ENCODE measurements around the gene ANXA3.
"Not testable (repeated sequence)": the region's sequence is repeated elsewhere in the genome, so short reads cannot be mapped to it uniquely, and the experiment has no call there.

Gene ANXA3, protein sequence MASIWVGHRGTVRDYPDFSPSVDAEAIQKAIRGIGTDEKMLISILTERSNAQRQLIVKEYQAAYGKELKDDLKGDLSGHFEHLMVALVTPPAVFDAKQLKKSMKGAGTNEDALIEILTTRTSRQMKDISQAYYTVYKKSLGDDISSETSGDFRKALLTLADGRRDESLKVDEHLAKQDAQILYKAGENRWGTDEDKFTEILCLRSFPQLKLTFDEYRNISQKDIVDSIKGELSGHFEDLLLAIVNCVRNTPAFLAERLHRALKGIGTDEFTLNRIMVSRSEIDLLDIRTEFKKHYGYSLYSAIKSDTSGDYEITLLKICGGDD

DNA sequence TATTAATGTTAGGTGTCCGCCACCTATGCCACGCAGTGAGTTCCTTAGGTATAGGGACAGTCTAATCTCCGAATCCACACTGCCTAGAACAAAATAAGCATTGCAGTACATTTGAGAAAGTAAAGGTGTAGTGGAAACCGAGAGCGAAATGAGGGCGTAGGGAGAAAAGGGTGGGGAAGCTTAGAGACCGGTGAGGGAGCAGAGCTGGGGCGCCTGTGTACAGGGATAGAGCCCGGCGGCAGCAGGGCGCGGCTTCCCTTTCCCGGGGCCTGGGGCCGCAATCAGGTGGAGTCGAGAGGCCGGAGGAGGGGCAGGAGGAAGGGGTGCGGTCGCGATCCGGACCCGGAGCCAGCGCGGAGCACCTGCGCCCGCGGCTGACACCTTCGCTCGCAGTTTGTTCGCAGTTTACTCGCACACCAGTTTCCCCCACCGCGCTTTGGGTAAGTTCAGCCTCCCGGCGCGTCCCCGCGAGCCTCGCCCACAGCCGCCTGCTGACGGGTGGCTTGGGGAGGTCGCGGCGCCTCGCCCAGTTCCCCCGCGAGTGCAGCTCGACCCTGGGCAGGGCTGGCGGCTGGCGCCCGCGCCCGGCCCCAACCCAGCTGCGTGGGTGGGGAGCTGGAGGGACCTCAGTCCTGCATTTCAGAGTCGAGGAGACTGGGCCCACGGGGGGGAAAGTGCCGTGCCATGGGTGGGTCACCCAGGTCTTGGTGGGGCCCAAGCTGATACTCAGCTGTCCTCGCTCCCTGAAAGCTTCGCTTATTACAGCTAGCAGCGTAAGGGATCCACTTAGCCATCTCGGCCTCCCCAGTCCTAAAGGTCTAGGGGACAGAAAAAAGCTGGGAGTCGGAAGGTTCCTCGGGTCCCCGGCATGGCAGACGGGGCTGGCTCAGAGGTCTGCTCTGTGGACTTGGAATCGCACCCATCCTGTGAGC, at the start of gene ANXA3:
Gene ANXA3, plus strand, starts transcription at position 351 of the 932 bp plus-strand sequence. CDS start 2,704 bp downstream, outside the sequence.
- DNase-seq, result no peak

DNA sequence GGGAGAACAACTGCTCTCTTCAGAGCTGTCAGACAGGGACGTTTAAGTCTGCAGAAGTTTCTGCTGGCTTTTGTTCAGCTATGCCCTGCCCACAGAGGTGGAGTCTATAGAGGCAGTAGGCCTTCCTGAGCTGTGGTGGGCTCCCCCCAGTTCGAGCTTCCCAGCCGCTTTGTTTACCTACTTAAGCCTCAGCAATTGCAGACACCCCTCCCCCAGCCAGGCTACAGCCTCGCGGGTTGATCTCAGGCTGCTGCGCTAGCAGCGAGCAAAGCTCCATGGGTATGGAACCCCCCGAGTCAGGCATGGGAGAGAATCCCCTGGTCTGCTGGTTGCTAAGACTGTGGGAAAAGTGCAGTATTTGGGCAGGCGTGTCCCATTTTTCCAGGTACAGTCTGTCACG, 45.3 kb upstream of the ANXA3 start:
- DNase-seq, result not testable (repeated sequence)

DNA sequence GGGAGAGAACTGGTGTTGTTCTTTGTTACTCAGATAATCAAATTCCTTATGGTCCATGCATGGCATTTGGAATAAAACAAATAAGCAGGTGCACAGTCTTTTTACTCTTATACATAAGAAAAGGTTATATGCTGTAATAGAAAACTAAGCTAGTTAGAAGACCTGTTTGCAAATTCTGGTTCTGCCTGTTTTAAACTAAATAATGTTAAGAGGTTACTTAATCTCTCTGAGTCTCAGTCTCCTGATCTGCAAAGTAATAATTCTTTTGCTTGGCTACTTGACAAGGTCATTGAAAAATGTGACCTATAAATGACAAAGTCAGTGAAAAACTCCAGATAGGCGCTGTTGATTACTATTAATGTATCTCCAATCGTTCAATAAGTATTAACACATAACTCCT, 42.5 kb upstream of the ANXA3 start:
- DNase-seq, result no peak

DNA sequence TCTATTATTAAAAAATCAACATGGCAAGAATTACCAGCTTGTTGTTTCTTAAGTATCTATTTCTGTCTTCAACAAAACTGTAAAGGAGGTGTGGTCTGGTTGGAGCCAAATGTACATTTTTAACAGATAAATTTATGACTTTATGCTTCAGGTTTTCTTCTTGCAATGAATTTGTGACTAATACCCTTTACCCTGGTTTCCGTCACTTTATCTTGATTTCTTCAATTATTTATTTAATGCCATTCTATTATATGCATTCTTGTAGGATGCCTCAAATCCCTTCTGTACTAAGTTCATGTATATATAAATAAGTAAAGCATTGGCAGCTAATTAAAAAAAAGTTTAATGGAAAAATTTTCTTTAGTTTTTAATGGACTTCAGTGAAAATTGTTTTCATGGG, 41.5 kb upstream of the ANXA3 start:
- DNase-seq, result no peak

DNA sequence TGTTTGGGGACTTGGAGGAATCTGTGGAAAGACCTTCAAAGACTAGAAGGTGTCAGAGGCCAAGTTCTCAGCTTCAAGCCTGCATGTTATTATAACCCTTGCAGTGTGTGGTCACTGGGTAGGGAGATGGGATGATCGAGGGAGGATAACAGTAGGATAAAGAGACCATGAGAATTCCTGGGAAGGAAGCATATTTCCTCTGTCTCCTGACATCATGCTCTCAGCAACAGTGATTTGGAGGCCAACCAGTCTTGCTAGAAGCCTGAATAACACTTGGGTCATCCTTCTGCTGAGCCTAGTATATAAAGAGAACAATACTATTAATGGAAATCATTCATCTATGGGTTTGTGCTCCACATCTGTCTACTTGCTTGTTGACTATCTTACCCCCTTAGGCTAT, 40.9 kb upstream of the ANXA3 start:
- DNase-seq, result no peak

DNA sequence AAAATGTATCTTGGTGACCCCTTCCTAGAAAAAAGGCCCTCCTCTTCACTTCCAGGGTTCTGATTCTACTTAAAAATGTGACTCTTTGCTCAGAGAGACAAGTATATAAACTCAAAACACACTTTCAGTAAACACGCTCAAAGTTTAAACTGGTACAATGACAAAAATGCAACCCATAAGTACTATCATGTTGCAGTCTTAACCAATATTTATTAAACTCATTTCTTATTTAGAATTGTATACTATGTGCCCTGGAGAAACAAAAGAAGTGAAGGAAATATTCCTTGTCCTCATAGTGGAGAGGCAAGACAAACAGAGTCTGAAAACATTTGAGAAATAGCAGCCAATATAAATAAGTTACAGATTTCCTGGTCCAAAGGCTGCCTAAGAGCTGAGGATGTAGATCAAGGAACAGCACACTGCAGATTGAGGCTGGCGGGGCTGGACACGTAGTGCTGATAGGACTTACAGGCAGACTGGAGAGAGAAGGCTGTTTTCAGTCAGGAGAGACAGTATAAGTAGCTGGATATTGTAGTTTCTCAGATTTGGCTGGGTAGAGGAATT, 39.1 kb upstream of the ANXA3 start:
- no peak for DNase-seq

DNA sequence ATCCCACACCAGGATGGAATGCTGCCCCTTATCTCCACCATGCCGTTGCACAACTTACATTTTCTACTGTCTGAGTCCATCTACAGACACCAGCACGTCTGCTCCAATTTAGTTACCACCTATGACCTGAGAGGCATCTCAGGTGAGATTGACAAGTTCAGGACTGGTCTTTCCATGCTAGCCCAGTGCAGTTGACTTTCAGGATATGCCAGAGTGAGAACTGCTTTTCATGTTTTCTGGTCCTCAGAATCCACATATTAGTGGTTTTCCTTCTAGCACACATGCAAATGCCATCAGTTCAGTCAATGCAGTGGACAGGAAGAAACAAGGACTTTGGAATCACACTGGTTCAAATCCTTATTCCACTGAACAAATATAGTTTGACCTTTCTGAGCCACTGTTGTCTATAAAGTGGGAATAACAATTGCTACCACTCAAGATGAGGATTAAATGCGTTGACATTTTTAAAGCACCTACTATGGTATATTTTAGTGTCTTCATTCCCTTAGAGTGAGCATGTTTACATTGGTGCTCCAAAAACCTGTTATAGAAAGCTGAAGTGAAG, 38.1 kb upstream of the ANXA3 start:
- no peak for DNase-seq

DNA sequence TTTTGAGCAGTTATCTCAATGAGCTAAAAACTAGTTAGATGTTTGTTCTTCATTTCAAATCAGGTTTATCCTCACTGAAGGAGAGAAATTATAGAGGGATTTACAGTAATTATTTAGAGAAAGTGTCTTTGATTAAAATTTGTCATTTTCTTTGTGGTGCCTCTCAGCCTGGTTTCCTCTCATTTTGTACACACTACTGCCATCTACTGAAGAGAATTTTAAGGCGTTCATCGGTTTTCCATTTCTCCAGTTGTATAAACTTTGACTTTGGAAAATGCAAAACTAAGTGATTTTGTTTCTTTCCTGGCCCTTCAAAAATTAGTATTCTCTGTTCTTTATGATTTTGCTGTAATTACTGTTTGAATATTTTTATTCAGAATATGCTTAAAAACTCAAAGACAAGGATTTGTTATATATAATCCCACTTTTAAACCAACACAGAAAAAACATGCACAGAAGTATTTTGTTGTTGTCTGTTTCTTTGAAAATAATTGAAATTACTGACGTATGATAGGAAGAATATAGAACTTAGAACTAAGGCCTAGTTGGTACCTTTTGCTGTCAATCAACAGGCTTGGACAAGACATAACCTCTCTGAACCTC, 34.4 kb upstream of the ANXA3 start:
- DNase-seq, result no peak

DNA sequence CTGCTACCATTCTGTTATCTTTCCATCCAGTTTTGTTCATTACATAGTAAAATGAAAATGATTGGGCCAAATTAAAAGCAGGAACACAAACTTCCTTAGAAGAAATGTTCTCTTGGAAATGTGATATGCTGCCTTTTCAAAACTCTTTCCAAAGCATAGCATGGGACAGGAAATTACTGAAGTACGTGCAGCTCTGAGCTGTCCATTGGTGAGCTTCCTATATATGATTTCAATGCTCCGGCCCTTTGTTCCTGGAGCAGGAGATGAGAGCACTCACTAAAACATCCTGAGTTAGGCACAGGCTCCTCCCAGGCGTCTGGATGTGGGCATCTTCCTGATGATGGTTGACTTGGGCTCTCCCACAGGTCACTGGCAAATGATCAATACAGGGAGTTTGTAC, 33.0 kb upstream of the ANXA3 start:
- DNase-seq, result no peak

DNA sequence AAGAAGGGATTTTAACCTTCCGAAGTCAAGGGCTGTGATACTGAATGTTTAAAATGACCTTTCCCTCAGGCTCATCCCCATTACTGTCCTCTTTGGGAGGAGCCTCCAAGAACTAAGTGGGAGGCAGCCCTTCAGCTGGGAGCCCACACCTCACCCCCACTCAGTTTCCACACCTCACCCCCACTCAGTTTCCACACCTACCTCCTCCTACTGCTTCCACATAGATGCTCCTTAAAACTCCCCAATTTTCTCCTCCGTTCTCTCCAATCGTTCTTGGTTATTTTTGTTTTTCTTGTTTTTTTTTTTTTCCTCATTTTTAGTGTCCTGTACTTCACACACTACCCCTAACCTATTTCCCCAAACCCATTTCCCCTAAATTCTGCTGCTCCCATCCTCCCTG, 31.6 kb upstream of the ANXA3 start:
- no peak for DNase-seq

DNA sequence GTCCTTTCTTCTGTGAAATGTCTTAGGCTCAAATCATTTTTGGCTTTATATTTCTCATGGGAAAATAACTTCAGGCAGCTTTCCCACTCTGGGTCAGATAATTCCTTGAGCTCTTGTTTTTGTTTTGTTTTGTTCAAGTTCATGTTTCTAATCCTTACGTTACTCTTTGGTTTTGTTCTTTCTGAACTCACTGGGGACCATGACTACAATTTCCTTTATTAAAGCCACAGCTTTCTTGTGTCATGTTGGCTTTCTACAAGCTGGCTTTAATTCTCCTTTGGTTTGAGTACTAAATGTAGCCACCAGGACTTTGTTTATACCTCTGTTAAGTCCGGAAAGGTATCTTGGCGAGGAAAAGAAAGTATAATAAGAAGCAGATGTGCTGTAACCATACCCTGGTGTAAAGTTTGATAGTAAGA, 30.8 kb upstream of the ANXA3 start:
- DNase-seq, result no peak

DNA sequence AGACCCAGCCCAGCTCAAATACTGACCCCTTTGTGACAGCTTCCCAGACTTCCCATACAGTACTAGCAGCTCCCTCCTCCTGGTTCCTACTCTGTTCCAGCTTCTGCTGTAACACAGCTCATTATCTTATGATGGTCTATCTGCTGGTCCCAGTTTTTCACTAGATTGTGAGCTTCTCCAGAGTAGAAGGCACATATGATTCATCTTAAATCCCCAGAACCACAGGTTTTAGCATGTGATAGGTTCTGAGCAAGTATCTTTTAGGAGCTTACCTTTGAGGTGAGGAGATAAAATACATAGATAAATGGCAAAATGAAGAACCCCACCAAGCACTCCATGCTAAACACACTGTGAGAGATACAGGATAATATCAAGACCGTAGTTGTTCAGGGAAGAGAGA, 27.6 kb upstream of the ANXA3 start:
- DNase-seq, result no peak

DNA sequence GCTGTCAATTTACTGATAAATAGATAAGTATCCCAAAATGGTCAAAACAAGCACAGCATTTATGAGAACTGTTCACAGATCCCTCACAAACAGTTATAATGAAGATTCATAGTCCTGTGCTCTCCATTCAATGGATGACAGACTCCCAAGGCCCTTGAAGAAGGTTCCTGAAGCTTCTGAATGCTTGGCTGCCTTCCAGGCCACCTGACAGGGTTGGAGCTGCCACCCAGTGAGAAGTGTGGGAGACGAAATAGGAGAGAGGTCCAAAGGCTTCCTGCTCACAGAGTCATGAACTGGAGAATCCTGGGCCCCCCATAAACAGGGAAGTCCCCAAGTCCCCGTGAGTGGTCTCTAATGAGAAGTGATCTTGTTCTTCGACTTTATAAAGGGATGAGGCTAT, 26.0 kb upstream of the ANXA3 start:
- DNase-seq, result no peak

DNA sequence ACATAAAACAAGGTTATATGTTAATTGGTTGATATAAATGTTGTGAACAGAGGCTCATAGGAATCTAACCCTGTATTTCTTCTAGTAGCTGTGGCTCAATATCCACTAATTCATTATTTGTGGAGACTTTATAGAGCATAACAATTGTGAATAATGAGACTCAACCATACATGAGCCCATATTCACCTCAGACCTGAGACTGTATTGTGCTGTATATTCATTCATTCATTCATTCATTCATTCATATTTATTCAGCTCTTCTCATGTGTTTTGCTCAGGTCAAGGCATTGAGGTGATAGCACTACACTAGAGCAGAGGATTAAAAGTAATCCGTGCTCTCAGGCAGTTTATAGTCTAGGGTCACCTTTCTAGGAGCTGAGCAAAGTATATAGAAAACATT, 24.5 kb upstream of the ANXA3 start:
- no peak for DNase-seq

DNA sequence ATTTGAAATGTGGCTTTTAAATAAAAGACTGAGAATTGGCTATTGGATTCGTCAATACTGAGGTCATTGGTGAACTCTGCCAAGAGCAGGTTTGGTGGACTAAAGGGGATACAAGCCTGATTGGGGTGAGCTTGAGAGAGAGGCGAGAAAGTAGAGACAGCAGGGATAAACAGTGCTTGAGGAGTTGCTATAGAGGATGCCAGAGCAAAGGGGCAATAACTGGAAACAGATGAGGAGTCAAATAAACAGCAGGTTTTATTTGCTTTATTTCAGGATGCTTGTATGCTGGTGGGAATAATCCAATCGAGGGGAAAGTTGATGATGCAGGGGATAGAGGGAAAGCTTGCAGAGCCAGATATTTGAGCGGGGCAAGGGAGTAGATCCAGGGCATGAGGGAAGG, 24.0 kb upstream of the ANXA3 start:
- no peak for DNase-seq

DNA sequence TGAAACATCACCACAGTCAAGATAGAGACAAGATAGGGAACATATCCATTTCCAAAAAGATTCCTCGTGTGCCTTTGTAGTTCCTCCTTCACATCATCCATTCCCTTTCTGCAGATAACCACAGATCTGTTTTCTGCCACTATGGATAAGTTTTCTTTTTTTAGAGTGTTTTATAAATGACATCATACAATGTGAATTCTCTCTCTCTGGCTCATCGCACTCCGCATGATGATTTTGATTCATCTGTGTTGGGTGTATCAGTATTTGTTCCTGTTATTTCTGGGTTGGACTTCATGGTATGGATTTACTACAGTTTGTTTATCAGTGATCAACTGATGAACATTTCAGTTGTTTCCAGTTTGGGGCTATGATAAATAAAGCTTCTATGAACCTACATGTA, 23.2 kb upstream of the ANXA3 start:
- no peak for DNase-seq

DNA sequence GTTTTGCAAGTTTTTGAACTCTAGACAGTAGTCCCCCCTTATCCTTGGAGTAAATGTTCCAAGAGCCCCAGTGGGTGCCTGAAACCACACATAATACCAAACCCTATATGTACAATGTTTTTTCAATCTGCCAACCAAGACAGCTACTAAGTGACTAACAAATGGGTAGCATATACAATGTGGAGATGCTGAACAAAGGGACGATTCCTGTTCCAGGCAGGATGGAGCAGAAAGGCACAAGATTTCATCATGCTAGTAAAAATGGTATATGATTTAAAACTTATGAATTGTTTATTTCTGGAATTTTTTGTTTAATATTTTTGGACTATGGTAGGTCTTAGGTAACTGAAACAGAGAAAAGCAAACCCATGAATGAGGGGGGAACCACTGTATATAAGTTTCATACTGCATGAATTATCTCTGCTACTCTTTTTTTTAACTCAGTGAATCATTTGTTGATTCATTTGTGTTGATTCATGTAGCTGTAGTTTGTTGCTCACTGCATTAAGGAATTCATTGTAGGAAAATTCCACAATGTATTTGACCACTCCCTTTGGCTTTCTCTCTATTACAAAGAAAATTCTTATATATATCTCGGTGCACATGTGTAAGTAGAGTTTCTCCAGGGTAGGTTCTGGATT, 21.9 kb upstream of the ANXA3 start:
- no peak for DNase-seq

DNA sequence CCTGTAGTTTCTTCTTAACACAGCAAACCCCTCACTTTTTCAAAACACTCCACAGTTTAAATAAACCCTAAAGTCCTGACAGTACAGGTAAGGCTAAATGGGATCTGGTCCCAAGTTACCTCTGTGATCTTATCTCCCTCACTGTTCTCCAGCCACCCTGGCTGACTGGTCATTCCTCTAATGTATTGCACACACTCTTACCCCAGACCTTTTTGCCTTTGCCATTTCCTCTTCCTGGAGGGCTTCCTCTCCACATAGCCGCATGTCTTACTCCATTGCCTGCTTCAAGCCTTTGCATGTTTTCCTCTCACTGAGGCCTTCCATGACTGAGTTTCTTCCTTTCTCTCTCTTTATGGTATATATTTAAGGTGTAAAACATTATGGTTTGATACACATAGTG, 19.5 kb upstream of the ANXA3 start:
- DNase-seq, result no peak

DNA sequence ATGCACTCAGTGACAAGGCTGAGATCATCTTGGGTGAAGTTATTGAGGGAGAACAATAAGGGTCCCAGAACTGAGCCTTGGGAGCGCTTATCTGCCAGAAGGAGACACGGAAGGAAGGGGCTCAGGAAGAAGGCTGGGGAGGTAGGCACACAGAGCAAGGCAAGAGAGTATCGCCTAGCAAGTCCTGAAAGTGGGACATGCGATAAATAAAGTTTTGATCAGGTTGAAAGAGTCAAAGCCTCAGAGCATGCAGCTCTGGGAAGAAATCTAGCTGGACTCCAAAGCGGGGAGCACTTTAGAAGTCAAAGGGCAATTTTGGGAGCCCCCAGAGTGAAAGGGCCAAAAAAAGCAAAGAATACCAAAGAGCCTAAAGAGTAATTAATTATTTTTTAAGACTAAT, 17.7 kb upstream of the ANXA3 start:
- DNase-seq, result no peak

DNA sequence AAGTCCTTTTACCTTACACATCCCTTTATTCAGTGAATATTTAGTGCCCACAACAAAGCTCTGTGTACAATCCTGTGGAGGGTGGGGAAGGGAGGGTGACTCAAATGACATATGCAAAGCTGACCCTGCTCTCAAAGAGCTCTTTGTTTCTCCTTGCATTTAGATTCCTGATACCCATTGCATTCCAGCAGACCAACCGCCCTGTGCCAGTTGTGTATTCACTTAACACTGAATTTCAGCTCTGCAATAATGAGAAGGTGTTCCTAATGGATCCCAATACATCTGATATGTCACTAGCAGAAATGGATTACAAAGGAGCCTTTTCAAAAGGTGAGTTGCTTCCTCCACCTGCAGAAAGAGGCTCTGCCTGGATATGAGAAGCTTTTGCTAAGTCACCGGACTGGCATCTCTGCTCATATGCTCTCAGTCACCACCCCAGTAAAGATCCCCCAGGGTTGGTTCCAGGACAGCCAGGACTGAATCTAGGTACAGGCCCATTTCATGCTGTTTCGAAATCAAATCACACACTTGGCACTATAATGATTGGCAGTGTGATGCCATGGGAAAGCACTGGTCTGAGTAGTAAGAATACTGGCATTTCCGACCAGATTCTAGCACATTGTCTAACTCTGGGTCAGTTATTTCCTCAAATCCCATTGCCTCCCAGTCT, 17.1 kb upstream of the ANXA3 start:
- DNase-seq, result no peak

DNA sequence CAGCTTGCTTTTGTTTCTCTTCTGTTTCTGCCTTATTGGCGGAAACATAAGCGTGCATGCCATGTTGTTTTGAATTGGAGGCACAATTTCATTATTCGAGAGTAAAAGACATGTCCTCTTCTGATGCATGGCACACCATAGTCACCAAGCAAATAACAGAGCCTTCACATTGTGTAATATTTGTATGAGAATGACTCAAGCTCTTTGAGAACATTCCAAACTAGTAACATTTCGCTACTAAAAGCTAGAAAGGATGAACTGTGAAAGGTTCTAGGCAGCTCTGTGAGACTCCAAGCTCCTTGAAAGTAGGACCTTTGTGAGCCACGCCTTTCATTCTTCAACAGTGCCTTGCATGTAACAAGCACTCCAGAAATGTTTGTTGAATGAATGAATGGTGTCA, 9.2 kb upstream of the ANXA3 start:
- DNase-seq, result no peak
